NCI-H2196 treated with DMSO at 0.1 percent for 48 hours (cell line): ENCODE data around the gene TAMALIN.

Experiments
- DNase-seq: peaks from one replicate; lab custom pipeline; 2025; ENCODE audit not compliant: unreplicated experiment; lab: John Stamatoyannopoulos, UW

The TAMALIN gene

DNA sequence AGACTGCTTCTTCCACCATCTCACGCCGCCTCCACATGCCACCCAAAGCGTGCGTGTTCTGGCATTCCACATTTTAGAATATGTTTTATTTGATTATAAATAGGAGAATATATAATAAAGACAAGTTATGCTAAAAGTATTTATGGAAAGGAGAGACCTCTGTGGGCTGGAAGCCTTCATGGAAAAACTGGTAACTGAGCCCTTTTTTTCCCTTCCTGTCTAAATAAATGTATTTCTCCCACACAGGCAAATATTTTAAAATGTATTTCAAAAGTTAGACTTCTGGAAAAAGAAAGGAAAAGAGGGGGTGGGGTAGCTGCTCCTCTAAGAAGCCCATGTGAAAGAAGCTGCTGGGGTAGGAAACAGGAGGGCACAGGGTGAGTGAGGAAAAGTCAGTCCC is 28.4 kb downstream of the TAMALIN start:
- DNase-seq, result no peak

- no peak for DNase-seq
Observed at GRCh38 chr12:52035926-52036325, 29.2 kb downstream of the TAMALIN start.

- peak; percentile 61 for DNase-seq
Observed at GRCh38 chr12:52036587-52037171, 29.9 kb downstream of the TAMALIN start.

- DNase-seq, result no peak
Observed at GRCh38 chr12:52037248-52037861, 30.6 kb downstream of the TAMALIN start.

DNA sequence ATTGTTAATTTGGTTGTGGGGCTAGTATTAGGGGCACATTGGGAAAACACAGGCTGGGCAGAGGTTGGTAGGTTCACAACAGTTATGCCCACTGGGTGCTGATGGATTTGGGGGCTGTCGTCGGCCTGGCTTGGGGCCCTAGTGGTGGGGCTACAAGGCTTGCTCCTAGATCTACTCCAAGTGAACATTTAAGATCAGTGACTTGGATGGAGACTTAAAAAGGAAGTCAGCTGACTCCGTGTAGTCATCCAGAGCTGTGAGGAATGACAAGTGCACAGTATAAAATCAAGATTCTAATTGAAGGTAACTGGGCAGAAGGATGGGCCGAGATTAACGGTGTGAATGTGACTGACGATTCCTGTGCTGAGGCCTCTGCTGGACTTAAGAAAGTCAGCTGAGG is 31.7 kb downstream of the TAMALIN start:
- no peak for DNase-seq

GRCh38 chr12:52041035-52041434 is 34.3 kb downstream of the TAMALIN start:
- no peak for DNase-seq

DNA sequence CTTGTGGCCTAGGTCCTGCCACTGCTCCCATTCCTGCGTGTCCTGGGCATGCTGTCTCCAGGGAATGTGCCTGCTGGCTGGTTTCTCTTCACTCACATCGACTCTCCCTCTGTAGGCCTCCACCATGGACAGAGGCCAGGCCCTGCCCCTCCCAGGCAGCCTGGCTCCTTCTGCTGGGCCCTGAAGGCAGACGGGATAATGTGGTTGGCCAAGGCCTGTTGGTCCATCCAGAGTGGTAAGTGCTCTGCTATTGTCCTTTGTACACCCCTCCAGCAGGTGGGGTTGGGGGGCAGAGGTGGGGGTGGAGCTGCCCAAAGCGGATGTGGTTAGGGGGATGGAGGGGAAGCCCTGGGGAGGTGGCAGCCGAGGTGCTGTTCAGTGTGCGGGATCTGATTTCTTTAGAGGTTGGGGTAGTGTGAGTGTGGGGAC is 35.0 kb downstream of the TAMALIN start:
- peak; percentile 83 for DNase-seq

DNA sequence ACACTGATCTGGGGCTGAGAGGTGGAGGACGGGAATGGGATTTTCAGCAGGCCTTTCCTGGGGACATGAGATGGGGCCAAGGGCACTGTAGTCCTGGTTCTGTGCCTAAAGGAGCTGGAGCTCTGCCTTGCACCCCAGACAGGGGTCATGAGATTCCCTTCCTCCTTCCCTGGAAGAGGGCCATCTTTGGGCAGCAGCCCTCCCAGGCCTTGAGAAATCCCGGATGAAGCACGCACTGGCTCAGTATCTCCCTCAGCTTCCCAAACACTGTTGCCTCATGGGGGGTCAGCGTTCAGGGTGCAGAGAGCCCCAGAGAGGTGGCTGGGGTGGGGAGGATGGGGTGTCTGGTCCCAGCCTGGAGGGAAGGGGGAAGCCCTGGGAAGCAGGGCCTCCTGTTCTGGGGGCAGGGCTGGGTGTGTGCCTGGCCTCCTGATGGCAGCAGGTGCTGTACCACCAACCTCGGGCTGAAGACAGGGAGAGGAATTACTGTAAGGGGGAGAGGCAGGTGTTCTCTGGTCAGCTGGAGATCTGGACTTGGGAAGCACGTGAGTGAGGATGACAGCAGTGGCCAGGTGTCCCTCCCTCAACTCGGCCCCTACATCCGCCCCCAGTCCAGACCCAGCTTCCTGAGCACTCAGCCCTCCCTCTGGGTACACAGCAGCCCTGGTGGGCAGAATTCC is 36.1 kb downstream of the TAMALIN start:
- DNase-seq, result peak; percentile 89

DNA sequence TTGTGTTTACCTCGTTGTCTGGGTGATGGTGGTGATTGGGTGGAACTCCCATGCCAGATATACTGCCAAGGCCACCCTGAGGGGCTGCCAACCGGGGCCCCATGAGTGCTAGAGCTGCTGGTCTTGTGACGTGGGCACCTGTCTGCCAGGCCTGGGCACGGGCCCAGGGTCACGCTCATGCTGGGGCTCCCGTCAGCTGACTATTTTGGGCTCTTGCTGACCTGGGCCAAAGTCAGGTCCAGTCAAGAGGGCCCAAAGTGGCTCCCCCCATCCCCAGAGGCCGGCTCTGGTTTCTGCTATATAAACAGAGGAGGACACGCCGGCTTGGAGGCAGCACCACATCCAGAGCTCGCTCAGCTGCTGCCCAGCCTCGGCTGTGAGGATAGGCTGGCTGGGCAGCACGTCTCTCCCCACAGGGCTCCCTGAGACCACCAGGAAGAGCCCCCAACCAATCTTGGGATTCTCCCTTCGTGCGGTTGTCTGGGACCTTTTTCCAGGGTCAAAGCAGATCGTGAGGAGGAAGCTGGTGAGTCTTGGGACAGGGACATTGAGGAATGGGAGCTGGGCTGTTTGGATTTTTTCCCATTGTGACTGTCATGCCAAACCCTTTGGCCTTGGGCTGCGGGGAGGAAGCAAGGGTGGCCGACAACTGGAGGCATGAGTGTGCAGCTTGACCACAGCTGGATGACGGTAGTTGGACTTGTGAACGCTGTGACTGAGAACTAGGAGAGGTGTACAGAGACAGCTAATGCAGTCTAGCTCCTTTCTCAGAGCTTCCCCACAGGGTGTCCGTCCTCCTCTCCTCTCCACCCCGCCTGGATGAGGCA is 36.9 kb downstream of the TAMALIN start:
- DNase-seq, result peak; percentile 89

- DNase-seq, result no peak
Observed at GRCh38 chr12:52044292-52044983, 37.7 kb downstream of the TAMALIN start.

- no peak for DNase-seq
Observed at GRCh38 chr12:52045794-52046199, 39.1 kb downstream of the TAMALIN start.

- DNase-seq, result no peak
Observed at GRCh38 chr12:52046859-52047258, 40.1 kb downstream of the TAMALIN start.

GRCh38 chr12:52049286-52049685 is 42.5 kb downstream of the TAMALIN start:
- DNase-seq, result no peak

DNA sequence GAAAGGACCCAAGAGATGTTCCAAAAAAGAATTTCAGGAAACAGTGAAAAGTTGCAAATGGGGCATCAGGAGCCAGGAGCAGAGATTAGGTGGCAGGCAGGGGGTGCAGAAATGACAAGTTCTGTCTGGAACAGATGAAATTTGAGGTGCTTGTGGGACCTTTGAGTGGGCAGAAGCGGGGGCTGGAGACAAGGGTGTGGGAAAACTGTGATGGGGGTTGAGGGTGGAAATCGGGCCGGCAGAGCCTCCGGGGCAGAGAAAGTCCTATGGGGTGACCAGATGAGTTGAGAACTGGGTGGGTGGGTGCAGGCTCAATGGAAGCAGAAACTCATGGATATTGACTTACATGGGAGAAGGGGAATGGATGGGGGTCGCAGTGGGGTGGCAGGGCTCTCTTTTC is 42.9 kb downstream of the TAMALIN start:
- no peak for DNase-seq

DNA sequence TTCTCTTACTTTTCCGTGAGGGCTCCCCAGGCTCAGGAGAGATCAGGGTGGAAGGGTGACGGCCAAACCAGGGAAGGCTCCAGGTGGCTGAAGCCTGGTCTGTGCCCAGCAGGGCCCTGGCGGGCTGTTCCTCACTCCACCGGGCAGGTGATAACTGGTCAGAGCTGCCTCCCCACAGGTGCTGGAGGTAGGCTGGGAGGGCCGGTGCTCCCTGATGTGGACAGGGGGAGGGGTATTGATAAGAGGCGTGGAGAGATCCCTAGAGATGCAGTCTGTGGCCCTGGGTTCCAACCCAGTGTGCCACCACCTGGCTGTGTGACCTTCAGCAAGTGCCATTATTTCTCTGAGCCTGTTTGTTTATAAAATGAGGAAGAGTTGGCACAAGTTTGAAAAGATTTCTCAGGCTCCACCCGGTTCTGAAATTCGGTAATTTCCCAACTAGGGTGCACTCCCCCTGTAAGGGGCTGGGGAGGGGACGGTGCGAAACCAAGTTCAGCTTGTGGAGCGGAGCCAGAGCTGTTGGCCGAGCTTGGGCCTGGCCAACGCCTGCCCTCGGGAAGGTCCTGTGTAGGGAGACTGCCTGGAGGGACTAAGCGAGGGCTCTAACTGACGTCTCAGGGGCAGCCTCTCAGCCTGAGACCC is 43.5 kb downstream of the TAMALIN start:
- DNase-seq, result no peak

- DNase-seq, result peak; percentile 91
Observed at GRCh38 chr12:52050758-52051541, 44.2 kb downstream of the TAMALIN start, which contains the start of gene NR4A1. TSS of gene NR4A1 (plus strand) at chr12:52051442. CDS start at chr12:52054329, 2,887 bp downstream.

- DNase-seq, result peak; percentile 35
Observed at GRCh38 chr12:52052468-52053186, 45.9 kb downstream of the TAMALIN start.

GRCh38 chr12:52053536-52054209 is 46.9 kb downstream of the TAMALIN start:
- DNase-seq, result no peak
